Heart right ventricle (tissue), 16 donors: ENCODE data around the gene TPBGL. TPM values are rescaled to one million over a fixed set of nuclear protein-coding genes. Genes with fewer than 3 reads are reported as not detected.

ENCODE experiments used
- ATAC-seq, 8 donors: fragments of 200-7000 bp; cut with Tn5 transposase; one replicate each; pipeline ENCODE4 v1.9.1; 2020; ENCODE audit warnings: mild to moderate bottlenecking in 8 of 8, moderate library complexity in 8 of 8, moderate number of reproducible peaks in 1 of 8
- DNase-seq, 2 donors: peaks; one replicate each; pipeline ENCODE4 v3.0.0-alpha.2; 2020
- H3K27ac ChIP-seq, 10 donors: fragments of 200-600 bp; sonication (generic) in 2 of 10; one replicate each; pipeline versions ENCODE4 v1.5.0 to v1.8.0; 2020 to 2022; ENCODE audit warnings: mild to moderate bottlenecking in 3 of 10
- H3K27me3 ChIP-seq, 7 donors: fragments of 200-600 bp; one replicate each; pipeline ENCODE4 v1.8.0; 2021 to 2022; ENCODE audit warnings: mild to moderate bottlenecking in 2 of 7
- H3K36me3 ChIP-seq, 9 donors: fragments of 200-600 bp; sonication (generic) in 1 of 9; one replicate each; pipeline versions ENCODE4 v1.5.0 to v1.8.0; 2020 to 2022; ENCODE audit warnings: mild to moderate bottlenecking in 2 of 9
- H3K4me1 ChIP-seq, 9 donors: fragments of 200-600 bp; sonication (generic) in 1 of 9; one replicate each; pipeline versions ENCODE4 v1.5.0 to v1.8.0; 2020 to 2022; ENCODE audit warnings: mild to moderate bottlenecking in 4 of 9
- H3K4me3 ChIP-seq, 10 donors: fragments of 200-600 bp; sonication (generic) in 2 of 10; one replicate each; pipeline versions ENCODE4 v1.5.0 to v1.8.0; 2020 to 2022; ENCODE audit warnings: mild to moderate bottlenecking in 7 of 10, moderate library complexity in 2 of 10
- H3K9me3 ChIP-seq, 11 donors: fragments of 200-600 bp in 10 of 11; sonication (generic) in 2 of 11; one replicate each; pipeline versions ENCODE4 v1.5.0 to v1.8.0; 2013 to 2022; ENCODE audit warnings: mild to moderate bottlenecking in 2 of 11, control low read depth in 1 of 11, moderate library complexity in 1 of 11
- WGBS, 2 donors: extraction: QIAGEN DNeasy Blood & Tissue Kit; methylation state at CpG; one replicate each; pipeline ENCODE4 v1.1.7; 2013; ENCODE audit warnings: inconsistent platforms in 1 of 2; 5-methylcytosine and 5-hydroxymethylcytosine counted together
- intact Hi-C, 10 donors: fragments of 100-400 bp; cut with DNase I; formaldehyde crosslinking; loops; one replicate each; pipeline versions ENCODE4 v1.11.1 to v1.14.2; 2022
- polyA plus RNA-seq, 2 donors: library from polyadenylated mRNA; stranded (reverse); fragments of 200-250 nt; gene quantifications; one replicate each; pipeline ENCODE4 v1.2.3, GENCODE V29; 2013
- total RNA-seq, 10 donors: library from RNA; stranded (reverse); fragmentation: NEBNext Ultra II Directional in 3 of 10; extraction: Animal tissue kit (Norgen Biotek cat#: 25700) in 3 of 10; gene quantifications; one replicate each; pipeline versions ENCODE4 v1.2.1 to v1.2.4, GENCODE V29; 2021 to 2023
- TF ChIP-seq, protein P1 (sequence below), 9 donors: fragments of 200-600 bp; sonication (generic) in 2 of 9; IDR thresholded peaks; one replicate each; pipeline versions ENCODE4 v1.5.0 to v1.8.0; 2021 to 2022; ENCODE audit warnings: antibody characterized with exemption in 9 of 9, mild to moderate bottlenecking in 5 of 9, moderate library complexity in 1 of 9
- donor health status: Arrhythmogenic right ventricular cardiomyopathy.
- donor health status: ischemic (EF 13 %, LVEDD 7.1; RV severe dilation, severe dysfunction).
- donor health status: healthy with polysubstance abuse.
- donor health status: DM: no; HTN: yes; CAD: no.
- donor health status: DM: no; HTN: no; CAD: no.
- donor health status: ischemic (EF 25% LVEDD 6.9; RV normal size, moderate dysfunction).
- donor health status: ischemic (EF 25% LVEDD 5.7; RV mildly dilated, moderate dysfunction).
- donor health status: healthy.
- donor health status: DM: yes; HTN: yes; CAD: no.
- donor health status: Ischemic cardiomyopathy.
- donor health status: ischemic (EF 35%, LVEDD 5.7; RV mildly dilated, moderate dysfunction).
- donor health status: nonischemic (EF 11% LVEDD 7.7; RV severe dilation, severe dysfunction).
- donor health status: DM: yes; HTN: yes; CAD: no.
- donor health status: PGD.
- donor health status: ischemic (EF 29% LVEDD 5.4; RV normal size, mild dysfunction).
- donor health status: nonischemic (EF 23%, LVEDD 6.1; RV moderate dilation, normal function).

Gene TPBGL
- total and polyA plus RNA-seq, 12 donors = 0.07 to 0.37 (median 0.16) TPM; not detected in 5

DNA sequence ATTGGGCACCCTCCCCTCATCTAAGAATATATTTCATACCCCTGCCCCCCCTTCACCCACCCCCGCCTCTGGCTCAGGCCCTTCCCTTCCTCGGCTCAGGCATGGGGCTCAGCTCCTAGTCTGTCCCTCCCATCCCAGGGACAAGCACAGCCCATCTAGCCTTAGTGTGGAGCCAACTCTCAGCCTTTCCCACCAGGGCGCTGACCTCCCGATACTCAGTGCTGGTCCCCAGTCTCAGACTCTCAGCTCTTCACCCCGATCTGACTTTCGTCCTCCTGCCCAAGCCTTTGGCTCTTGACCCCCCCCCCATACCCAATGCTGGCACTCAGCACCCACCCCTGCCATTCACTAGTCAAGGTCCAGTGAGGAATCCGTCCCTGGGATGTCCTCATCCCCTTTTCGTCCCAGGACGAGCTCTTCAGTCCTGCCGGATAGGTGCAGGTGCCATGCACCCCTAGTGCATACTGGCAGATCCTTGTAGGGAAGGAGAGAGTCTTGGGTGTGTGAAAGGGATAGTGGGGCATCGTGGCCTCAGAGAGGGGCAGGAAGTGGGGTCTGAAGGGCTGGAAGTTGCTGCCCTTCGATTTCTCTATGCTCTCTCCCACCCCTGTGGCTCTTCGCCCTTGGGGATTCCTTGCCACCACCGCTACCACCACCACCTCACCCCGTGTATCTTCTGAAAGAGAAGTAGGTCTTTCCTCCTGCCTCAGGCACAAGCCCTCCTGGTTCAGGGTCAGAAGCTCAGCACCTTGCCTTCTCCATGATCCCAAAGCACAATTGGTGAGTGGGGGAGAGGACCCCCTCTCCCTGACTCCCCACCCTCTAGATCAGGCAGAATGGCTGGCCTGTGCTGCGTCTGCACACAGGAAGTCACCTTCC lies 2.4 kb downstream of the TPBGL start:
- Histone ChIP-seq H3K27ac (no peak overlapping the region), H3K4me3 (no peak overlapping the region), H3K36me3 (no peaks in the 10 kb centered on the region), H3K4me1 (peaks cover 0 to 13% (median 8%) of the 10 kb centered on the region in 9 donors), H3K27me3 (peaks cover 10 to 74% (median 55%) of the 10 kb centered on the region in 7 donors), H3K9me3 (no peaks in the 10 kb centered on the region)
- intact Hi-C loops = loop anchor here in 4 of 10 donors (5.0 to 10.0 kb wide), 4 partner anchors 36 to 318 kb away; no protein-coding TSS in a partner anchor
- WGBS, 2 donors = 75 to 79% methylated on average over 16 of the region's 16 CpGs
- no peak for DNase-seq
- TF ChIP-seq, protein P1, sequence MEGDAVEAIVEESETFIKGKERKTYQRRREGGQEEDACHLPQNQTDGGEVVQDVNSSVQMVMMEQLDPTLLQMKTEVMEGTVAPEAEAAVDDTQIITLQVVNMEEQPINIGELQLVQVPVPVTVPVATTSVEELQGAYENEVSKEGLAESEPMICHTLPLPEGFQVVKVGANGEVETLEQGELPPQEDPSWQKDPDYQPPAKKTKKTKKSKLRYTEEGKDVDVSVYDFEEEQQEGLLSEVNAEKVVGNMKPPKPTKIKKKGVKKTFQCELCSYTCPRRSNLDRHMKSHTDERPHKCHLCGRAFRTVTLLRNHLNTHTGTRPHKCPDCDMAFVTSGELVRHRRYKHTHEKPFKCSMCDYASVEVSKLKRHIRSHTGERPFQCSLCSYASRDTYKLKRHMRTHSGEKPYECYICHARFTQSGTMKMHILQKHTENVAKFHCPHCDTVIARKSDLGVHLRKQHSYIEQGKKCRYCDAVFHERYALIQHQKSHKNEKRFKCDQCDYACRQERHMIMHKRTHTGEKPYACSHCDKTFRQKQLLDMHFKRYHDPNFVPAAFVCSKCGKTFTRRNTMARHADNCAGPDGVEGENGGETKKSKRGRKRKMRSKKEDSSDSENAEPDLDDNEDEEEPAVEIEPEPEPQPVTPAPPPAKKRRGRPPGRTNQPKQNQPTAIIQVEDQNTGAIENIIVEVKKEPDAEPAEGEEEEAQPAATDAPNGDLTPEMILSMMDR (IDR thresholded peaks at IDR 0.05) = no peak
- ATAC-seq = no peak

DNA sequence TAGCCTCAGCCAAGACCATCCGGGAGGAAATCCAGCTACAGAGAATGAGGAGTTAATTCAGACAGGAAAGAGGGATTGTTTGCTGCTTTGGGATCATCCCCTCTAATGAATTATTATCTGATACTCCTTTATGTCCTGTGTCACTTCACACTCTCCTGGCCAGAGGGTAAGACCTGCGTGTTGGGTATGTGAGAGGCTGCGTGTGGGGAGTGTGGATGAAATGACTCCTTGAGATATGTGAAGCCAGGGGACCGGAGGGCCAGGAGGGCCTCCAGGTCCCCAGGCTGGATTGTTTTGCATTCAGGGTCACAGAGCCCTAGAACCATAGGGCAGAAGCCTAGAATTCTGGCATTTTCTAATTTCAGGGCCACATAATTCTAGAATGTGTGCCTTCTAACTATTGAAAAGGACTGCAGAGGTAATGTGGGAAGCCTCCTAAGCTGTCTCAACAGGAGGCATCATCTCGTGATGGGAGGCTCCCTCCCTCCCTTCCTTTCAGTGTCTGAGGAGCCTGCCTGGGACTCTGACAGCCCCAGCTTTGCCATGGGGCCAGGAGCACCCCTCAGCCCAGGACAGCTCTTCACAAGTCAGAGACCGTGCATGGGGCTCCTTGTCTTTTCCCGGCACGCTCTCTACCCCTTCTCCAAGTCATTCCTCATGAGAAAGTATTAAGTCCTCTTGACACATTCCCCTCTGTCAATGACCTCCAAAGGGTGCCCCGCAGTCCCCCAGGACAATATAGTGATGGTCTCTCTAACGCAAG lies 3.7 kb downstream of the TPBGL start:
- no peaks in the 10 kb centered on the region for H3K9me3 ChIP-seq
- no peak overlapping the region for H3K27ac ChIP-seq
- 78 to 80% methylated on average over 10 of the region's 10 CpGs for WGBS, 2 donors
- intact Hi-C loops = loop anchor here in 4 of 10 donors (5.0 to 10.0 kb wide), 4 partner anchors 37 to 319 kb away; no protein-coding TSS in a partner anchor
- H3K4me3 ChIP-seq = no peak overlapping the region
- DNase-seq (no peak), ATAC-seq (no peak)
- H3K4me1 ChIP-seq = peaks cover 0 to 13% (median 8%) of the 10 kb centered on the region in 9 donors
- H3K27me3 ChIP-seq = peaks cover 10 to 61% (median 44%) of the 10 kb centered on the region in 7 donors
- TF ChIP-seq, protein P1 (IDR thresholded peaks at IDR 0.05) = no peak
- H3K36me3 ChIP-seq = no peaks in the 10 kb centered on the region

DNA sequence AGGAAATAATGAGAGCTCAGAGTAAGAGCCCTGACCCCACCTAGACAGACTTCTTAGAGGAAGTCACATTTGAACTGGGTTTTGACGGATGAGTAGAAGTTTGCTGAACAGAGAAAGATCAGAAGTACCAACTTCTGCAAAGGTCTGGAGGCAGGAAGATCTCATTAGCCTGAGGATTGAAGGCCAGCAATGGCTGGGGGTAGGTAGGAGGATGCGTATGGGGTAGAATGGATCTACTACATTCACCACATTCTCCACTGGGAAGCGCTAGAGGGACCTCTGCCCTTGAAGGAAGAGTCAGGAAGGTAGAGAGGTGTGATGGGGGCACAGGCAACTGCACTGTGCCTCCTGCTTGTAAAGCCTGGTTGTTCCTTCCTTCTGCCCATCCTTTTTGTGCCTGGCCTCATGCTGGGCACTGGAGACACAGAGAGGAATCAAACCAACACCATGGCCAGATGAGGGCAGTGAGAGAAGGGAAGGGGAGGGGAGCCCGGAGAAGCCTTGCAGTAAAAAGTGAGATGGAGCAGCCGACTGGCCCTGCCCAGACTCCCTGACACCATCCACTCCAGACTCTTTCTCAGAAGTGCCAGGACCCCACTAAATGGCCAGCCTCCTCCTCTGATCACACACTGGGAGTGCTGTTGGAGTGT lies 4.9 kb downstream of the TPBGL start:
- H3K9me3 ChIP-seq = no peaks in the 10 kb centered on the region
- intact Hi-C loops = loop anchor here in 9 of 10 donors (5.0 to 10.0 kb wide), 8 partner anchors 38 to 321 kb away; no protein-coding TSS in a partner anchor
- H3K27ac ChIP-seq = no peak overlapping the region
- no peak for DNase-seq
- ATAC-seq = no peak
- no peaks in the 10 kb centered on the region for H3K36me3 ChIP-seq
- H3K4me3 ChIP-seq = no peak overlapping the region
- TF ChIP-seq, protein P1 (IDR thresholded peaks at IDR 0.05) = no peak
- peaks cover 10 to 57% (median 35%) of the 10 kb centered on the region in 7 donors for H3K27me3 ChIP-seq
- peaks cover 0 to 8% (median 4%) of the 10 kb centered on the region in 9 donors for H3K4me1 ChIP-seq
- 78 to 82% methylated on average over 5 of the region's 5 CpGs for WGBS, 2 donors
